22Rv1 (cell line): ENCODE results near the gene PYHIN1.

Source experiments
- CTCF ChIP-seq: fragments of 450-650 bp; IDR thresholded peaks from 2 replicates; pipeline ENCODE4 v1.5.1; 2017; ENCODE audit warnings: mild to moderate bottlenecking
- ZFX ChIP-seq: fragments of 450-650 bp; IDR thresholded peaks from 2 replicates; pipeline ENCODE4 v1.6.1; 2017; ENCODE audit warnings: antibody characterized with exemption, borderline replicate concordance

DNA sequence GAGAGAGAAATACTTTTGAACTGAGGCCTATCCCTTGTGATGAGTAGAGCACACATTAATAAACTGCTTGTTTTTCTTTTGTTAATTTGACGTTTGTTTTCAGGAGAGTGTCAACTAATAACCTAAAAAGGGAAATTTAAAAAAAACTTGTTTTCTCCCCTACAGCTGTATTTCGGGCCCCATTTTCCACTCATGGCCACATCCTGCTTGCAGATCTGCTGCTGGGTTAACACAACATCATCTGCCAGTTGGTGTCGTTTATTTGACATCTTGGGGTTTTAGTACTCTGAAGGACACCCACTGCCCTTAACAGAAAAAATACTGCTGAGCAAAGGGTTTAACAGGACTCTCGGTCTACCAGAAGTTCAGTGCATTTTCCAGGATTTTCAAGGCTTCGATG lies 848 bp upstream of the PYHIN1 start:
- TF ChIP-seq CTCF, result no peak
- no peak for TF ChIP-seq ZFX
